ENCODE data around the gene PUS1.

Gene PUS1

GRCh38 chr12:131941987-131942341, 12.9 kb downstream of the PUS1 start:
- TF ChIP-seq L3MBTL2 (conservative IDR thresholded peaks at IDR 0.05), result no peak
- no peak for TF ChIP-seq PKNOX1 (IDR thresholded peaks at IDR 0.05)
- TF ChIP-seq SUZ12 (IDR thresholded peaks at IDR 0.05), result no peak
- no peak for TF ChIP-seq SP1 (IDR thresholded peaks at IDR 0.05)
- no peak for TF ChIP-seq ZNF384 (IDR thresholded peaks at IDR 0.05)
- TF ChIP-seq FOXM1 (IDR thresholded peaks at IDR 0.05; ENCODE audit: borderline replicate concordance), result no peak
- no peak for TF ChIP-seq HDGF (IDR thresholded peaks at IDR 0.05; ENCODE audit: borderline replicate concordance)
- no peak for TF ChIP-seq TARDBP (IDR thresholded peaks at IDR 0.05)
- no peak for TF ChIP-seq ARNT (IDR thresholded peaks at IDR 0.05)
- no peak for TF ChIP-seq FOXK2 (IDR thresholded peaks at IDR 0.05)
- TF ChIP-seq FOXA1 (IDR thresholded peaks at IDR 0.05), result no peak
- TF ChIP-seq ELF4 (IDR thresholded peaks at IDR 0.05), result no peak
- no peak for TF ChIP-seq NFRKB (IDR thresholded peaks at IDR 0.05)
- TF ChIP-seq CTBP1 (IDR thresholded peaks at IDR 0.05; ENCODE audit: borderline replicate concordance), result no peak
- no peak for TF ChIP-seq BHLHE40 (IDR thresholded peaks at IDR 0.05; ENCODE audit: borderline replicate concordance)
- TF ChIP-seq LEF1 (IDR thresholded peaks at IDR 0.05; ENCODE audit: borderline replicate concordance), result no peak
- ChIA-PET POLR2A (no interaction called here), CTCF (no interaction called here)
- DNase-seq (ENCODE audit: extremely low spot score), result no peak

- TF ChIP-seq SP1 (IDR thresholded peaks at IDR 0.05) (no peak), ELF4 (IDR thresholded peaks at IDR 0.05) (no peak), HDGF (IDR thresholded peaks at IDR 0.05; ENCODE audit: borderline replicate concordance) (no peak), NFRKB (IDR thresholded peaks at IDR 0.05) (no peak)
- ChIA-PET CTCF (no interaction called here), POLR2A (no interaction called here)
- DNase-seq (ENCODE audit: extremely low spot score), result no peak
Observed at GRCh38 chr12:131942671-131943070, 13.6 kb downstream of the PUS1 start.

- CTCF ChIA-PET, result no interaction called here
- no peak for DNase-seq (ENCODE audit: extremely low spot score)
- TF ChIP-seq FOXA1 (IDR thresholded peaks at IDR 0.05), result no peak
- no peak for TF ChIP-seq LEF1 (IDR thresholded peaks at IDR 0.05; ENCODE audit: borderline replicate concordance)
- TF ChIP-seq ARNT (IDR thresholded peaks at IDR 0.05), result no peak
- no peak for TF ChIP-seq TARDBP (IDR thresholded peaks at IDR 0.05)
- TF ChIP-seq HDGF (IDR thresholded peaks at IDR 0.05; ENCODE audit: borderline replicate concordance), result no peak
- POLR2A ChIA-PET, result no interaction called here
Observed at GRCh38 chr12:131943389-131943788, 14.3 kb downstream of the PUS1 start.

DNA sequence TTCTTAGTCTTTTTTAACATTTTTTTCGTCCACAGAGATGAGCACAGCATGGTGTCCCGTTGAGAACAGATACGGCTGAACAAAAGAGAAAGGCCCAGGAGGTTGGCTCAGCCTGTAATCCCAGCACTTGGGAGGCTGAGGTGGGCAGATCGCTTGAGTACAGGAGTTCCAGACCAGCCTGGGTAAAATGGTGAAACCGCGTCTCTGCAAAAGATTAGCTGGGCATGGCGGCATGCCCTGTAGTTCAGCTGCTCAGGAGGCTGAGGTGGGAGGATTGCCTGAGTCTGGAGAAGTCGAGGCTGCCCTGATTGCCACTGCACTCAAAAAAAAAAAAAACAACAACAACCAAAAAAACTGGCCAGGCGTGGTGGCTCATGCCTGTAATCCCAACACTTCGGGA, 14.8 kb downstream of the PUS1 start:
- TF ChIP-seq LEF1 (IDR thresholded peaks at IDR 0.05; ENCODE audit: borderline replicate concordance), result no peak
- TF ChIP-seq BHLHE40 (IDR thresholded peaks at IDR 0.05; ENCODE audit: borderline replicate concordance), result no peak
- no peak for TF ChIP-seq TARDBP (IDR thresholded peaks at IDR 0.05)
- TF ChIP-seq ELF4 (IDR thresholded peaks at IDR 0.05), result no peak
- no peak for TF ChIP-seq FOXK2 (IDR thresholded peaks at IDR 0.05)
- no peak for TF ChIP-seq ARNT (IDR thresholded peaks at IDR 0.05)
- no peak for TF ChIP-seq L3MBTL2 (conservative IDR thresholded peaks at IDR 0.05)
- no peak for TF ChIP-seq NFRKB (IDR thresholded peaks at IDR 0.05)
- no peak for TF ChIP-seq CTBP1 (IDR thresholded peaks at IDR 0.05; ENCODE audit: borderline replicate concordance)
- TF ChIP-seq SP1 (IDR thresholded peaks at IDR 0.05), result no peak
- TF ChIP-seq ZNF384 (IDR thresholded peaks at IDR 0.05), result no peak
- no peak for TF ChIP-seq PKNOX1 (IDR thresholded peaks at IDR 0.05)
- no peak for TF ChIP-seq FOXA1 (IDR thresholded peaks at IDR 0.05)
- no peak for TF ChIP-seq FOXM1 (IDR thresholded peaks at IDR 0.05; ENCODE audit: borderline replicate concordance)
- no peak for TF ChIP-seq SUZ12 (IDR thresholded peaks at IDR 0.05)
- TF ChIP-seq HDGF (IDR thresholded peaks at IDR 0.05; ENCODE audit: borderline replicate concordance), result no peak
- ChIA-PET CTCF (no interaction called here), POLR2A (no interaction called here)
- DNase-seq (ENCODE audit: extremely low spot score), result no peak

GRCh38 chr12:131944601-131945251, 15.7 kb downstream of the PUS1 start:
- no peak for TF ChIP-seq L3MBTL2 (conservative IDR thresholded peaks at IDR 0.05)
- no peak for TF ChIP-seq TARDBP (IDR thresholded peaks at IDR 0.05)
- no peak for TF ChIP-seq ARNT (IDR thresholded peaks at IDR 0.05)
- no peak for TF ChIP-seq SUZ12 (IDR thresholded peaks at IDR 0.05)
- TF ChIP-seq ELF4 (IDR thresholded peaks at IDR 0.05), result no peak
- CTCF ChIA-PET, result no interaction called here
- no peak for DNase-seq (ENCODE audit: extremely low spot score)
- POLR2A ChIA-PET, result interaction anchor here (0.6 kb wide), 1 partner anchor 15 kb away, joined by 3 read pairs; no protein-coding TSS in a partner anchor

GRCh38 chr12:131946757-131947156, 17.7 kb downstream of the PUS1 start:
- no peak for DNase-seq (ENCODE audit: extremely low spot score)
- POLR2A ChIA-PET, result no interaction called here
- TF ChIP-seq SUZ12 (IDR thresholded peaks at IDR 0.05), result no peak
- no peak for TF ChIP-seq ARNT (IDR thresholded peaks at IDR 0.05)
- no peak for TF ChIP-seq L3MBTL2 (conservative IDR thresholded peaks at IDR 0.05)
- no peak for TF ChIP-seq FOXA1 (IDR thresholded peaks at IDR 0.05)
- TF ChIP-seq TARDBP (IDR thresholded peaks at IDR 0.05), result no peak
- no peak for TF ChIP-seq SP1 (IDR thresholded peaks at IDR 0.05)
- CTCF ChIA-PET, result no interaction called here

- no peak for DNase-seq (ENCODE audit: extremely low spot score)
- ChIA-PET POLR2A (no interaction called here), CTCF (no interaction called here)
- no peak for TF ChIP-seq SP1 (IDR thresholded peaks at IDR 0.05)
- no peak for TF ChIP-seq FOXK2 (IDR thresholded peaks at IDR 0.05)
Observed at GRCh38 chr12:131947482-131948027, 18.5 kb downstream of the PUS1 start.

All from HEK293T (cell line).